GM18508 (cell line): ENCODE results near the gene ZFYVE28.
"Not testable (repeated sequence)": the region's sequence is repeated elsewhere in the genome, so short reads cannot be mapped to it uniquely, and the experiment has no call there.

ENCODE experiments used
- ATAC-seq: cut with Tn5 transposase; IDR thresholded peaks from one replicate; pipeline ENCODE4 v1.9.1; 2021; ENCODE audit warnings: moderate number of reproducible peaks; ENCODE audit not compliant: insufficient read depth, unreplicated experiment

ZFYVE28 gene

GRCh38 chr4:2417765-2418649 is at the start of gene ZFYVE28:
ZFYVE28 (minus strand) TSS chr4:2418645; CDS start chr4:2418323, 322 bp downstream.
- ATAC-seq: no peak

GRCh38 chr4:2465544-2465943 is 47.1 kb upstream of the ZFYVE28 start:
- ATAC-seq: not testable (repeated sequence)

GRCh38 chr4:2465032-2465431 is 46.6 kb upstream of the ZFYVE28 start:
- ATAC-seq: no peak

- no peak for ATAC-seq
These were observed 44.7 kb upstream of the ZFYVE28 start for GRCh38 chr4:2462992-2463762.

- ATAC-seq: no peak
These were observed 44.0 kb upstream of the ZFYVE28 start for GRCh38 chr4:2462218-2462991.

- ATAC-seq: no peak
These were observed 43.0 kb upstream of the ZFYVE28 start for GRCh38 chr4:2461246-2461960.

- ATAC-seq: no peak
These were observed 41.3 kb upstream of the ZFYVE28 start for GRCh38 chr4:2459589-2460349.

GRCh38 chr4:2458546-2459491 is 40.4 kb upstream of the ZFYVE28 start:
- ATAC-seq: no peak

GRCh38 chr4:2457481-2458295 is 39.2 kb upstream of the ZFYVE28 start:
- ATAC-seq: no peak

GRCh38 chr4:2451821-2452785 is 33.7 kb upstream of the ZFYVE28 start:
- ATAC-seq: no peak

- ATAC-seq: no peak
These were observed 32.6 kb upstream of the ZFYVE28 start for GRCh38 chr4:2451036-2451520.

- ATAC-seq: no peak
These were observed 32.1 kb upstream of the ZFYVE28 start for GRCh38 chr4:2450394-2451035.

- ATAC-seq: no peak
These were observed 31.3 kb upstream of the ZFYVE28 start for GRCh38 chr4:2449511-2450392.

- ATAC-seq: no peak
These were observed 30.6 kb upstream of the ZFYVE28 start for GRCh38 chr4:2449051-2449450.

GRCh38 chr4:2448589-2448988 is 30.1 kb upstream of the ZFYVE28 start:
- no peak for ATAC-seq
